K562 (cell line): ENCODE data around the gene CGN. TPM values are rescaled to one million over a fixed set of nuclear protein-coding genes. Genes with fewer than 3 reads are reported as not detected.

Experiments
- ATAC-seq: fragments of 200-7000 bp; cut with Tn5 transposase; 3 replicates; pipeline ENCODE4 v1.9.1; 2020; ENCODE audit warnings: moderate library complexity
- BruUV-seq: library from RNA; stranded (reverse); fragments of 400-500 nt; replicated peaks from 2 replicates; lab custom pipeline; 2021; lab: Mats Ljungman, UMichigan
- CTCF ChIA-PET: fragments of 300-600 bp; formaldehyde crosslinking; extraction: SDS; loops from one replicate; lab custom pipeline; 2021; ENCODE audit warnings: low intra/inter-chr PET ratio; lab: Yijun Ruan, JAX
- POLR2A ChIA-PET: fragments of 300-600, 350-650 bp; sonication (Branson Sonifier 250); formaldehyde crosslinking; extraction: SDS; loops from one replicate; lab custom pipeline; 2021; ENCODE audit warnings: antibody characterized with exemption, inconsistent platforms; lab: Yijun Ruan, JAX
- DNase-seq, 4 experiments: peaks; one replicate each; pipeline versions ENCODE4 v3.0.0 to v3.0.0-alpha.2; 2011 to 2018; ENCODE audit warnings: low spot score in 3 of 4, mixed read lengths in 3 of 4; ENCODE audit errors: extremely low read depth in 1 of 4
- FAIRE-seq: peaks from 2 replicates; lab custom pipeline; 2011; peaks lifted over from hg19 to GRCh38; lab: Jason Lieb, UNC
- H2AFZ ChIP-seq: 2 replicates; pipeline ENCODE4 v1.6.0; 2011; ENCODE audit warnings: low read depth, low read length, control low read depth, inconsistent platforms
- H3K27ac ChIP-seq: fragments of 200-600 bp; 3 replicates; pipeline ENCODE4 v1.8.0; 2011; ENCODE audit warnings: low read depth, mild to moderate bottlenecking, control low read depth, inconsistent platforms, low read length, moderate library complexity, mixed read lengths; ENCODE audit errors: extremely low read depth
- H3K27me3 ChIP-seq, 2 experiments: fragments of 300-600 bp in 1 of 2; 2 replicates in 1 of 2; 3 replicates in 1 of 2; pipeline versions ENCODE4 v1.6.0 to v1.8.0; 2011; ENCODE audit warnings: inconsistent platforms in 2 of 2, low read length in 2 of 2, mild to moderate bottlenecking in 1 of 2, mixed read lengths in 1 of 2, moderate library complexity in 1 of 2; ENCODE audit not compliant: control insufficient read depth in 2 of 2, insufficient read depth in 2 of 2
- H3K36me3 ChIP-seq: fragments of 300-600 bp; 3 replicates; pipeline ENCODE4 v1.8.0; 2011; ENCODE audit warnings: mild to moderate bottlenecking, low read length, inconsistent platforms; ENCODE audit not compliant: control insufficient read depth, insufficient read depth
- H3K4me1 ChIP-seq, 2 experiments: fragments of 200-600 bp in 1 of 2; replicated peaks in 1 of 2; 2 replicates in 1 of 2; 3 replicates in 1 of 2; pipeline versions ENCODE4 v1.5.1 to v1.8.0; 2011; ENCODE audit warnings: inconsistent platforms in 2 of 2, low read length in 2 of 2, mild to moderate bottlenecking in 1 of 2, mixed read lengths in 1 of 2, moderate library complexity in 1 of 2; ENCODE audit not compliant: control insufficient read depth in 2 of 2, insufficient read depth in 2 of 2
- H3K4me2 ChIP-seq: 2 replicates; pipeline ENCODE4 v1.6.1; 2011; ENCODE audit warnings: low read length, control low read depth, inconsistent platforms, mixed read lengths; ENCODE audit not compliant: insufficient read depth
- H3K4me3 ChIP-seq: fragments of 200-600 bp; sonication (generic), shearing (Covaris generic); 2 replicates; pipeline ENCODE4 v1.5.1; 2016; ENCODE audit warnings: control low read depth, inconsistent platforms
- H3K79me2 ChIP-seq: fragments of 200-600 bp; 3 replicates; pipeline ENCODE4 v1.8.0; 2011; ENCODE audit warnings: low read length, inconsistent platforms; ENCODE audit not compliant: control insufficient read depth, insufficient read depth
- H3K9ac ChIP-seq, 2 experiments: 2 replicates each; pipeline versions ENCODE4 v1.6.0 to v1.6.1; 2011; ENCODE audit warnings: low read depth in 2 of 2, low read length in 2 of 2, control low read depth in 1 of 2, inconsistent platforms in 1 of 2, mild to moderate bottlenecking in 1 of 2, mixed read lengths in 1 of 2; ENCODE audit not compliant: insufficient read depth in 1 of 2
- H3K9me1 ChIP-seq: one replicate; pipeline ENCODE4 v1.6.0; 2011; ENCODE audit warnings: inconsistent platforms, mild to moderate bottlenecking, low read length, moderate library complexity; ENCODE audit not compliant: control insufficient read depth, insufficient read depth
- H3K9me3 ChIP-seq: replicated peaks from 2 replicates; pipeline ENCODE4 v1.5.1; 2011; ENCODE audit warnings: low read depth, low read length, inconsistent platforms; ENCODE audit not compliant: control insufficient read depth, insufficient read depth
- H4K20me1 ChIP-seq: replicated peaks from 2 replicates; pipeline ENCODE4 v1.6.1; 2011; ENCODE audit warnings: low read length, inconsistent platforms, mixed read lengths; ENCODE audit not compliant: control insufficient read depth, insufficient read depth
- CBX3 ChIP-seq, 2 experiments: IDR thresholded peaks; 1 replicate in 1 of 2; 2 replicates in 1 of 2; pipeline ENCODE4 v1.6.1; 2012; ENCODE audit warnings: inconsistent platforms in 2 of 2, low read length in 2 of 2, borderline replicate concordance in 1 of 2, control low read depth in 1 of 2
- DNMT1 ChIP-seq: fragments of 450-650 bp; IDR thresholded peaks from 2 replicates; pipeline ENCODE4 v1.6.1; 2016; ENCODE audit warnings: antibody characterized with exemption, mild to moderate bottlenecking
- ERF ChIP-seq: fragments of 450-650 bp; formaldehyde crosslinking; IDR thresholded peaks from 2 replicates; pipeline ENCODE4 v1.4.0; 2020; ENCODE audit warnings: mild to moderate bottlenecking, mixed read lengths
- HLTF ChIP-seq: fragments of 450-650 bp; IDR thresholded peaks from 2 replicates; pipeline ENCODE4 v1.6.1; 2016
- HNRNPUL1 ChIP-seq: fragments of 200-400 bp; formaldehyde crosslinking; IDR thresholded peaks from 2 replicates; pipeline ENCODE4 v1.6.1; 2017; ENCODE audit warnings: low read length
- MAFG ChIP-seq: fragments of 450-650 bp; conservative IDR thresholded peaks from 2 replicates; pipeline ENCODE4 v1.6.1; 2016; ENCODE audit warnings: missing genetic modification characterization, missing compliant biosample characterization
- MAZ ChIP-seq, 2 experiments: fragments of 450-650 bp in 1 of 2; sonication (generic) in 1 of 2; formaldehyde crosslinking; IDR thresholded peaks in 1 of 2; conservative IDR thresholded peaks in 1 of 2; 2 replicates each; pipeline versions ENCODE4 v1.4.0 to v1.5.0; 2020; ENCODE audit warnings: mild to moderate bottlenecking in 1 of 2, missing genetic modification reagents in 1 of 2
- MEIS2 ChIP-seq: fragments of 450-650 bp; IDR thresholded peaks from 2 replicates; pipeline ENCODE4 v1.6.1; 2014; ENCODE audit warnings: mild to moderate bottlenecking; ENCODE audit not compliant: partially characterized antibody
- NCOA4 ChIP-seq: fragments of 450-650 bp; IDR thresholded peaks from 2 replicates; pipeline ENCODE4 v1.6.1; 2018; ENCODE audit warnings: mild to moderate bottlenecking; ENCODE audit not compliant: partially characterized antibody
- PHTF2 ChIP-seq: fragments of 250-450 bp; sonication (Bioruptor Pico); IDR thresholded peaks from 2 replicates; pipeline ENCODE4 v1.5.0; 2021; ENCODE audit warnings: mild to moderate bottlenecking
- PRMT5 ChIP-seq: sonication (generic); formaldehyde crosslinking; IDR thresholded peaks from 2 replicates; pipeline ENCODE4 v1.5.0; 2020; ENCODE audit warnings: missing genetic modification reagents
- SETDB1 ChIP-seq: IDR thresholded peaks from one replicate; pipeline ENCODE4 v1.6.1; 2012; ENCODE audit warnings: low read length, control low read depth, inconsistent platforms
- SMARCA5 ChIP-seq: fragments of 450-650 bp; IDR thresholded peaks from 2 replicates; pipeline ENCODE4 v1.6.1; 2016
- TOE1 ChIP-seq, 2 experiments: fragments of 450-650 bp in 1 of 2; sonication (generic) in 1 of 2; formaldehyde crosslinking in 1 of 2; IDR thresholded peaks; 2 replicates each; pipeline versions ENCODE4 v1.7.1 to v1.8.0; 2016 to 2022; ENCODE audit warnings: borderline replicate concordance in 2 of 2, mild to moderate bottlenecking in 2 of 2, antibody characterized with exemption in 1 of 2, inconsistent platforms in 1 of 2, low read depth in 1 of 2, missing genetic modification reagents in 1 of 2, moderate library complexity in 1 of 2
- TSC22D4 ChIP-seq: fragments of 450-650 bp; IDR thresholded peaks from 2 replicates; pipeline ENCODE4 v1.6.1; 2016; ENCODE audit warnings: missing genetic modification characterization, missing biosample characterization, control low read depth
- WGBS: fragments of 100-300 bp; shearing (Covaris generic); methylation state at CpG from one replicate; pipeline ENCODE4 v1.1.6; 2016; ENCODE audit warnings: low coverage, mixed read lengths; ENCODE audit not compliant: insufficient coverage; ENCODE audit errors: missing lambda C conversion rate; 5-methylcytosine and 5-hydroxymethylcytosine counted together
- in situ Hi-C: fragments of 300-500 bp; cut with MboI; formaldehyde crosslinking; loops from 4 replicates; pipeline ENCODE4 v1.15.0; 2018; ENCODE audit warnings: inconsistent platforms, mixed read lengths
- intact Hi-C: fragments of 100-400 bp; cut with micrococcal nuclease; formaldehyde crosslinking; loops from 2 replicates; pipeline ENCODE4 v1.14.2; 2022
- polyA plus RNA-seq, 8 experiments: library from polyadenylated mRNA; depleted of rRNA in 4 of 8; stranded (reverse) in 5 of 8; unstranded in 3 of 8; fragments of >200 nt; fragmentation: Nextera tagmentation in 2 of 8; fragmentation: Illumina TruSeq in 1 of 8; extraction: Ambion mirVana in 2 of 8; extraction: Trizol in 1 of 8; gene quantifications; 2 replicates each; pipeline versions ENCODE4 v1.2.1 to v1.2.3, GENCODE V29; 2011 to 2014; ENCODE audit warnings: inconsistent platforms in 1 of 8, missing spikeins in 1 of 8
- total RNA-seq, 7 experiments: library from RNA; depleted of rRNA in 6 of 7; stranded (reverse); fragments of >200 nt in 6 of 7; fragmentation: Illumina TruSeq in 2 of 7; extraction: Trizol in 2 of 7; gene quantifications; 2 replicates each; pipeline versions ENCODE4 v1.2.1 to v1.2.3, GENCODE V29; 2011 to 2021; ENCODE audit warnings: low replicate concordance in 1 of 7
- TF ChIP-seq, protein P1 (sequence below): fragments of 450-650 bp; formaldehyde crosslinking; IDR thresholded peaks from 2 replicates; pipeline ENCODE4 v1.4.0; 2020; ENCODE audit warnings: mild to moderate bottlenecking, moderate library complexity
- TF ChIP-seq, protein P2 (sequence below): fragments of 250-450 bp; sonication (Bioruptor Pico); IDR thresholded peaks from 2 replicates; pipeline ENCODE4 v1.8.0; 2021; ENCODE audit warnings: moderate library complexity, mild to moderate bottlenecking, inconsistent platforms
- TF ChIP-seq, protein P3 (sequence below): fragments of 250-450 bp; sonication (Bioruptor Pico); IDR thresholded peaks from 2 replicates; pipeline ENCODE4 v1.5.0; 2020; ENCODE audit warnings: mild to moderate bottlenecking
- TF ChIP-seq, protein P4 (sequence below): sonication (generic); formaldehyde crosslinking; IDR thresholded peaks from 2 replicates; pipeline ENCODE4 v1.9.0; 2022; ENCODE audit warnings: mild to moderate bottlenecking, missing genetic modification reagents
- TF ChIP-seq, protein P5 (sequence below): fragments of 250-450 bp; sonication (Bioruptor Pico); IDR thresholded peaks from 2 replicates; pipeline ENCODE4 v1.4.0; 2020; ENCODE audit warnings: mild to moderate bottlenecking, moderate library complexity

The CGN gene
- total and polyA plus RNA-seq, 9 of the 15 experiments (the other 6 are each of a cell fraction or from before 2014, with no cell fraction given) = 0.03 to 1.4 (median 0.14) TPM; not detected in 2

DNA sequence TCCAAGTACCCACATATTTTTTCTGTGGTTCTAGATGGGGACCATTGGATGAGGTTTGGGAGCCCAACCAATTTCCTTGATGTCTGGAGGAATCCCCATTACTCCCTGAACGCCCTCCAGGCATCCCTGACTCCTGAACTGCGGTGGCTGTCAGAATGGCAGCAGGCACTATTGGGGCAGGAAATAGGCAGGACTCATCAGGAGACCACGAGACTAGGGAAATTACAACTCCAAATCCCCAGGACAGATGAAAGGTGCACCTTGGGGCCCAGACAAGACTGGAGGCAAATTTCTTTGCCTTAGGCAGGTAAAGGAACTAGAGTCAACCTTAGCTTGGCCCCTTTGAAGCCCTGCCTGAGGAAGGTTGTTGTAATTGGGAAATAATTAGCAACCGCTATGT lies 1.1 kb downstream of the CGN start:
- POLR2A ChIA-PET = no interaction called here
- H3K4me1 ChIP-seq = peaks cover 8 to 19% of the 10 kb centered on the region in 2 experiments; a peak in 3 of 5 replicates

More for the DNA sequence above, 1.1 kb downstream of the CGN start:
- Histone ChIP-seq H3K9me1 (no peaks in the 10 kb centered on the region), H3K27me3 (peaks cover 5 to 32% of the 10 kb centered on the region in 2 experiments; a peak in 3 of 5 replicates), H3K79me2 (no peaks in the 10 kb centered on the region), H3K36me3 (no peaks in the 10 kb centered on the region), H4K20me1 (no peaks in the 10 kb centered on the region; the same call in 1 of the 2 replicates), H3K27ac (no peak overlapping the region), H3K4me3 (no peak overlapping the region), H3K9ac (no peak overlapping the region), H3K4me2 (no peak overlapping the region), H3K9me3 (no peaks in the 10 kb centered on the region), H2AFZ (no peak overlapping the region)
- WGBS = 58% methylated on average over 4 of the region's 4 CpGs
- TF ChIP-seq SMARCA5 = no peak
- no peak for TF ChIP-seq DNMT1
- TF ChIP-seq, protein P1, sequence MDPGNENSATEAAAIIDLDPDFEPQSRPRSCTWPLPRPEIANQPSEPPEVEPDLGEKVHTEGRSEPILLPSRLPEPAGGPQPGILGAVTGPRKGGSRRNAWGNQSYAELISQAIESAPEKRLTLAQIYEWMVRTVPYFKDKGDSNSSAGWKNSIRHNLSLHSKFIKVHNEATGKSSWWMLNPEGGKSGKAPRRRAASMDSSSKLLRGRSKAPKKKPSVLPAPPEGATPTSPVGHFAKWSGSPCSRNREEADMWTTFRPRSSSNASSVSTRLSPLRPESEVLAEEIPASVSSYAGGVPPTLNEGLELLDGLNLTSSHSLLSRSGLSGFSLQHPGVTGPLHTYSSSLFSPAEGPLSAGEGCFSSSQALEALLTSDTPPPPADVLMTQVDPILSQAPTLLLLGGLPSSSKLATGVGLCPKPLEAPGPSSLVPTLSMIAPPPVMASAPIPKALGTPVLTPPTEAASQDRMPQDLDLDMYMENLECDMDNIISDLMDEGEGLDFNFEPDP (CRISPR knock-in tag) = no peak
- no peak for TF ChIP-seq MAZ (CRISPR knock-in tag; conservative IDR thresholded peaks at IDR 0.05 in 1 of 2, IDR thresholded peaks at IDR 0.05 in 1 of 2)
- TF ChIP-seq SETDB1 = no peak
- TF ChIP-seq TOE1 (IDR thresholded peaks at IDR 0.05; ENCODE audit: borderline replicate concordance) = no peak
- TF ChIP-seq TOE1 (CRISPR knock-in tag; IDR thresholded peaks at IDR 0.05; ENCODE audit: borderline replicate concordance, low read depth) = no peak
- TF ChIP-seq HNRNPUL1 = no peak
- no peak for TF ChIP-seq HLTF
- no peak for TF ChIP-seq CBX3 (IDR thresholded peaks at IDR 0.05; ENCODE audit: borderline replicate concordance in 1 of 2, low read length in 2 of 2)
- TF ChIP-seq NCOA4 = no peak
- TF ChIP-seq, protein P2, sequence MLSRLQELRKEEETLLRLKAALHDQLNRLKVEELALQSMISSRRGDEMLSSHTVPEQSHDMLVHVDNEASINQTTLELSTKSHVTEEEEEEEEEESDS (CRISPR knock-in tag) = no peak
- TF ChIP-seq PHTF2 (CRISPR knock-in tag) = no peak
- no peak for TF ChIP-seq ERF (CRISPR knock-in tag)
- TF ChIP-seq, protein P3, sequence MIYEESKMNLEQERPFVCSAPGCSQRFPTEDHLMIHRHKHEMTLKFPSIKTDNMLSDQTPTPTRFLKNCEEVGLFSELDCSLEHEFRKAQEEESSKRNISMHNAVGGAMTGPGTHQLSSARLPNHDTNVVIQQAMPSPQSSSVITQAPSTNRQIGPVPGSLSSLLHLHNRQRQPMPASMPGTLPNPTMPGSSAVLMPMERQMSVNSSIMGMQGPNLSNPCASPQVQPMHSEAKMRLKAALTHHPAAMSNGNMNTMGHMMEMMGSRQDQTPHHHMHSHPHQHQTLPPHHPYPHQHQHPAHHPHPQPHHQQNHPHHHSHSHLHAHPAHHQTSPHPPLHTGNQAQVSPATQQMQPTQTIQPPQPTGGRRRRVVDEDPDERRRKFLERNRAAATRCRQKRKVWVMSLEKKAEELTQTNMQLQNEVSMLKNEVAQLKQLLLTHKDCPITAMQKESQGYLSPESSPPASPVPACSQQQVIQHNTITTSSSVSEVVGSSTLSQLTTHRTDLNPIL (CRISPR knock-in tag) = no peak
- TF ChIP-seq MAFG (tag) = no peak
- TF ChIP-seq, protein P4, sequence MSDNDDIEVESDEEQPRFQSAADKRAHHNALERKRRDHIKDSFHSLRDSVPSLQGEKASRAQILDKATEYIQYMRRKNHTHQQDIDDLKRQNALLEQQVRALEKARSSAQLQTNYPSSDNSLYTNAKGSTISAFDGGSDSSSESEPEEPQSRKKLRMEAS (CRISPR knock-in tag) = no peak
- no peak for TF ChIP-seq PRMT5
- TF ChIP-seq, protein P5, sequence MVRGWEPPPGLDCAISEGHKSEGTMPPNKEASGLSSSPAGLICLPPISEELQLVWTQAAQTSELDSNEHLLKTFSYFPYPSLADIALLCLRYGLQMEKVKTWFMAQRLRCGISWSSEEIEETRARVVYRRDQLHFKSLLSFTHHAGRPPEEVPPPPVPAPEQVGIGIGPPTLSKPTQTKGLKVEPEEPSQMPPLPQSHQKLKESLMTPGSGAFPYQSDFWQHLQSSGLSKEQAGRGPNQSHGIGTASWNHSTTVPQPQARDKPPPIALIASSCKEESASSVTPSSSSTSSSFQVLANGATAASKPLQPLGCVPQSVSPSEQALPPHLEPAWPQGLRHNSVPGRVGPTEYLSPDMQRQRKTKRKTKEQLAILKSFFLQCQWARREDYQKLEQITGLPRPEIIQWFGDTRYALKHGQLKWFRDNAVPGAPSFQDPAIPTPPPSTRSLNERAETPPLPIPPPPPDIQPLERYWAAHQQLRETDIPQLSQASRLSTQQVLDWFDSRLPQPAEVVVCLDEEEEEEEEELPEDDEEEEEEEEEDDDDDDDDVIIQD = no peak
- no peak for TF ChIP-seq TSC22D4 (tag)
- TF ChIP-seq MEIS2 = no peak
- in situ Hi-C loops = no loop called here
- CTCF ChIA-PET = interaction anchor here (0.5 to 0.7 kb wide), 2 partner anchors 117 to 420 kb away, joined by 3 to 4 read pairs; no protein-coding TSS in a partner anchor
- ATAC-seq (no peak), DNase-seq (no peak), FAIRE-seq (no peak)
- intact Hi-C loops = no loop called here
- no TSS peak for BruUV-seq
